ENCODE measurements around the gene HRAS.

The HRAS gene

GRCh38 chr11:491358-491757, 44.0 kb downstream of the HRAS start:
- no peak for DNase-seq

- no peak for DNase-seq
Observed at GRCh38 chr11:490930-491260, 44.5 kb downstream of the HRAS start.

GRCh38 chr11:490186-490929, 45.0 kb downstream of the HRAS start:
- DNase-seq: no peak

- DNase-seq: no peak
Observed at GRCh38 chr11:489610-490185, 45.7 kb downstream of the HRAS start.

- DNase-seq: no peak
Observed at GRCh38 chr11:488992-489391, 46.4 kb downstream of the HRAS start.

- DNase-seq: no peak
Observed at GRCh38 chr11:488579-488978, 46.8 kb downstream of the HRAS start.

- DNase-seq: no peak
Observed at GRCh38 chr11:488062-488461, 47.3 kb downstream of the HRAS start.

GRCh38 chr11:487571-488021, 47.8 kb downstream of the HRAS start:
- DNase-seq: no peak

- DNase-seq: no peak
Observed at GRCh38 chr11:486189-486588, 49.2 kb downstream of the HRAS start.

GRCh38 chr11:484616-485015, 50.8 kb downstream of the HRAS start:
- no peak for DNase-seq

Measured in stimulated activated CD4-positive, alpha-beta T cell treated with anti-CD3 and anti-CD28 coated beads, Interleukin-4, amount 100 ng/mL, for 1 hour (primary cell).